Measurements from ENCODE around the gene ACY1. TPM values are rescaled to one million over a fixed set of nuclear protein-coding genes. Genes with fewer than 3 reads are reported as not detected.

The ACY1 gene
- polyA plus RNA-seq, 1 of the 3 experiments (the other 2 are of a cell fraction): 93.0 TPM

- H3K79me2 ChIP-seq (ENCODE audit: insufficient read depth): no peaks in the 10 kb centered on the region
- H3K9me2 ChIP-seq: no peaks in the 10 kb centered on the region
- no peak for DNase-seq
- no peaks in the 10 kb centered on the region for H3F3A ChIP-seq (replicated peaks; ENCODE audit: insufficient read depth)
- ChIA-PET CTCF (interaction anchor here (0.8 to 29.9 kb wide), 9 partner anchors 8 to 118 kb away, joined by 3 to 983 read pairs (median 5); partner anchors contain the start of genes DUSP7 and POC1A), POLR2A (interaction anchor here (0.6 to 7.2 kb wide), 15 partner anchors 8 to 738 kb away, joined by 3 to 218 read pairs (median 5); partner anchors contain the start of gene DUSP7)
- TF ChIP-seq RAD21 (IDR thresholded peaks at IDR 0.05; ENCODE audit: low read length): 0 out of 2 replicates have a peak, but pooled peaks have one; percentile 16
- no peak for TF ChIP-seq CHD2 (IDR thresholded peaks at IDR 0.05; ENCODE audit: low read length, partially characterized antibody)
- H3K4me3 ChIP-seq (ENCODE audit: low read depth in 2 of 2, low read length in 1 of 2): no peak overlapping the region
- peak overlapping the region in 1 of 2 experiments; percentile 100; a peak in 2 of 4 replicates for H3K27ac ChIP-seq (ENCODE audit: low read depth in 2 of 2, low read length in 1 of 2)
- H3K4me2 ChIP-seq: no peak overlapping the region
- H4K20me1 ChIP-seq (ENCODE audit: insufficient read depth): no peaks in the 10 kb centered on the region
- H3K9me3 ChIP-seq: no peaks in the 10 kb centered on the region
- no peak overlapping the region for H2AFZ ChIP-seq (ENCODE audit: low read depth)
- H3K36me3 ChIP-seq (replicated peaks in 1 of 2; ENCODE audit: control insufficient read depth in 1 of 2, insufficient read depth in 2 of 2, low read length in 1 of 2): no peaks in the 10 kb centered on the region
- H3K9ac ChIP-seq: no peak overlapping the region
- H3K4me1 ChIP-seq (ENCODE audit: control insufficient read depth in 1 of 2, insufficient read depth in 2 of 2, low read depth in 1 of 2, low read length in 1 of 2): peaks cover 7 to 97% of the 10 kb centered on the region in 2 experiments; a peak in 2 of 4 replicates
- 75% methylated on average over 5 of the region's 5 CpGs for WGBS (ENCODE audit: low lambda C conversion rate)
- H3K27me3 ChIP-seq (ENCODE audit: insufficient read depth): no peaks in the 10 kb centered on the region
Observed at GRCh38 chr3:52036829-52037228, 53.5 kb downstream of the ACY1 start.

GRCh38 chr3:52037291-52037690, 54.0 kb downstream of the ACY1 start:
- DNase-seq: no peak
- no peak overlapping the region for H2AFZ ChIP-seq (ENCODE audit: low read depth)
- ChIA-PET POLR2A (interaction anchor here (1.1 to 7.2 kb wide), 6 partner anchors 8 to 30 kb away, joined by 3 to 218 read pairs (median 5); partner anchors contain the start of gene DUSP7), CTCF (interaction anchor here (0.9 to 29.9 kb wide), 6 partner anchors 12 to 107 kb away, joined by 3 to 983 read pairs (median 8); partner anchors contain the start of gene DUSP7)
- no peak overlapping the region for H3K4me3 ChIP-seq (ENCODE audit: low read depth in 2 of 2, low read length in 1 of 2)
- no peaks in the 10 kb centered on the region for H3K9me3 ChIP-seq
- no peaks in the 10 kb centered on the region for H3K9me2 ChIP-seq
- H3K4me1 ChIP-seq (ENCODE audit: control insufficient read depth in 1 of 2, insufficient read depth in 2 of 2, low read depth in 1 of 2, low read length in 1 of 2): peaks cover 7 to 96% of the 10 kb centered on the region in 2 experiments; a peak in 2 of 4 replicates
- no peaks in the 10 kb centered on the region for H3F3A ChIP-seq (replicated peaks; ENCODE audit: insufficient read depth)
- no peaks in the 10 kb centered on the region for H3K79me2 ChIP-seq (ENCODE audit: insufficient read depth)
- H3K27ac ChIP-seq (ENCODE audit: low read depth in 2 of 2, low read length in 1 of 2): peak overlapping the region in 1 of 2 experiments; percentile 100; a peak in 2 of 4 replicates
- H3K4me2 ChIP-seq: no peak overlapping the region
- no peaks in the 10 kb centered on the region for H3K27me3 ChIP-seq (ENCODE audit: insufficient read depth)
- no peak for TF ChIP-seq EZH2phosphoT487 (IDR thresholded peaks at IDR 0.05; ENCODE audit: borderline replicate concordance, low read depth)
- TF ChIP-seq IRF3 (IDR thresholded peaks at IDR 0.05; ENCODE audit: low read depth, low read length): no peak
- no peak for TF ChIP-seq MXI1 (IDR thresholded peaks at IDR 0.05; ENCODE audit: low read depth, low read length)
- TF ChIP-seq TAF1 (IDR thresholded peaks at IDR 0.05; ENCODE audit: borderline replicate concordance, low read depth, low read length): no peak
- TF ChIP-seq GATA2 (CRISPR knock-in tag; IDR thresholded peaks at IDR 0.05): no peak
- no peak for TF ChIP-seq USF1 (IDR thresholded peaks at IDR 0.05; ENCODE audit: borderline replicate concordance, low read depth)
- no peak for TF ChIP-seq FOXM1 (IDR thresholded peaks at IDR 0.05; ENCODE audit: low read depth)
- no peak for TF ChIP-seq EP300 (IDR thresholded peaks at IDR 0.05; ENCODE audit: borderline replicate concordance in 1 of 2, low read depth in 1 of 2, low read length in 1 of 2)
- TF ChIP-seq SMC3 (IDR thresholded peaks at IDR 0.05; ENCODE audit: low read depth, low read length): no peak
- TF ChIP-seq CTCF (IDR thresholded peaks at IDR 0.05): no peak
- TF ChIP-seq RCOR1 (IDR thresholded peaks at IDR 0.05; ENCODE audit: low read length): no peak
- TF ChIP-seq ZBTB33 (IDR thresholded peaks at IDR 0.05; ENCODE audit: borderline replicate concordance, low read depth): no peak
- no peak for TF ChIP-seq REST (IDR thresholded peaks at IDR 0.05; ENCODE audit: low read depth, low read length)
- no peak for TF ChIP-seq RFX5 (IDR thresholded peaks at IDR 0.05; ENCODE audit: low read length)
- TF ChIP-seq GABPA (IDR thresholded peaks at IDR 0.05; ENCODE audit: low read depth): no peak
- WGBS (ENCODE audit: low lambda C conversion rate): 70% methylated on average over 2 of the region's 4 CpGs
- no peak overlapping the region for H3K9ac ChIP-seq
- H4K20me1 ChIP-seq (ENCODE audit: insufficient read depth): no peaks in the 10 kb centered on the region
- H3K36me3 ChIP-seq (replicated peaks in 1 of 2; ENCODE audit: control insufficient read depth in 1 of 2, insufficient read depth in 2 of 2, low read length in 1 of 2): no peaks in the 10 kb centered on the region
